Uterus (tissue), 2 donors: Measurements from ENCODE around the gene TUBGCP5.

Source experiments
- CTCF ChIP-seq, 4 experiments: fragments of 200-600 bp in 2 of 4; fragments of 450-650 bp in 2 of 4; sonication (generic) in 2 of 4; IDR thresholded peaks; one replicate each; pipeline ENCODE4 v1.5.1; 2016 to 2019; ENCODE audit warnings: antibody characterized with exemption in 4 of 4, mild to moderate bottlenecking in 2 of 4, moderate library complexity in 1 of 4
- POLR2A ChIP-seq, 2 donors: fragments of 450-650 bp; IDR thresholded peaks; one replicate each; pipeline ENCODE4 v1.6.1; 2016; ENCODE audit warnings: antibody characterized with exemption in 2 of 2, mild to moderate bottlenecking in 1 of 2, moderate library complexity in 1 of 2

DNA sequence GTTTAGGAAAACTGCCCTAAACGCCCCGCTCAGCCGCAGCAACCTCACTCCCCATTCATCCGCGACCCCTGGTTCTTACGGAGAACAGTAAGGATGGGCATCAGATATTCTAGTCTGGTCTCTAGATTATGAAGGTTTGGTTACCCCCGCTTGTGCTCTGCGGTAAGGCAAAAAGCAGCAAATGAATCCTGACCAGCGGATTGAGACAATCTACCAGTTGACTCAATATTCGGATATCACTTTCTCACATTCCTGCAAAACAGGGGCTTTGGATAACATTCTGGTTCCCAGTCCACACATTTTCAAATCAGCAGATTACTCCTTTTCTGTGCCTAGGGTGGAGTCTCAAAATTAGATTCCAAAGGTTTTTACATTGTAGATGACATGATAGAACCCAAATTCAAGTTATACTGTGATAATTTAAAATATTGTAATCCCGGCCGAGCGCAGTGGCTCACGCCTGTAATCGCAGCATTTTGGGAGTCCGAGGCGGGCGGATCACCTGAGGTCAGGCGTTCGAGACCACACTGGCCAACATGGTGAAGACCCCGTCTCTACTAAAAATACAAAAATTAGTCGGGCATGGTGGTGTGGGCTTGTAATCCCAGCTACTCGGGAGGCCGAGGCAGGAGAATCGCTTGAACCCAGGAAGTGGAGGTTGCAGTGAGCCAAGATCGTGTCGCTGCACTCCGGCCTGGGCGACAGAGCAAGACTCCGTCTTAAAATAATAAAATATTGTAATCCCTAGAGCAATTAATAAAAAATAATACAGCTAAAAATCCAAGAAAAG is 58.1 kb downstream of the TUBGCP5 start:
- TF ChIP-seq CTCF (IDR thresholded peaks at IDR 0.05) (no peak), POLR2A (IDR thresholded peaks at IDR 0.05) (no peak)
